HG02642 (cell line): ENCODE data around the gene GJD3.
"Not testable (repeated sequence)": the region's sequence is repeated elsewhere in the genome, so short reads cannot be mapped to it uniquely, and the experiment has no call there.

ENCODE experiments used
- ATAC-seq: cut with Tn5 transposase; IDR thresholded peaks from one replicate; pipeline ENCODE4 v1.9.1; 2021; ENCODE audit warnings: mild to moderate bottlenecking; ENCODE audit not compliant: unreplicated experiment, poor library complexity

GJD3 gene, protein sequence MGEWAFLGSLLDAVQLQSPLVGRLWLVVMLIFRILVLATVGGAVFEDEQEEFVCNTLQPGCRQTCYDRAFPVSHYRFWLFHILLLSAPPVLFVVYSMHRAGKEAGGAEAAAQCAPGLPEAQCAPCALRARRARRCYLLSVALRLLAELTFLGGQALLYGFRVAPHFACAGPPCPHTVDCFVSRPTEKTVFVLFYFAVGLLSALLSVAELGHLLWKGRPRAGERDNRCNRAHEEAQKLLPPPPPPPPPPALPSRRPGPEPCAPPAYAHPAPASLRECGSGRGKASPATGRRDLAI

DNA sequence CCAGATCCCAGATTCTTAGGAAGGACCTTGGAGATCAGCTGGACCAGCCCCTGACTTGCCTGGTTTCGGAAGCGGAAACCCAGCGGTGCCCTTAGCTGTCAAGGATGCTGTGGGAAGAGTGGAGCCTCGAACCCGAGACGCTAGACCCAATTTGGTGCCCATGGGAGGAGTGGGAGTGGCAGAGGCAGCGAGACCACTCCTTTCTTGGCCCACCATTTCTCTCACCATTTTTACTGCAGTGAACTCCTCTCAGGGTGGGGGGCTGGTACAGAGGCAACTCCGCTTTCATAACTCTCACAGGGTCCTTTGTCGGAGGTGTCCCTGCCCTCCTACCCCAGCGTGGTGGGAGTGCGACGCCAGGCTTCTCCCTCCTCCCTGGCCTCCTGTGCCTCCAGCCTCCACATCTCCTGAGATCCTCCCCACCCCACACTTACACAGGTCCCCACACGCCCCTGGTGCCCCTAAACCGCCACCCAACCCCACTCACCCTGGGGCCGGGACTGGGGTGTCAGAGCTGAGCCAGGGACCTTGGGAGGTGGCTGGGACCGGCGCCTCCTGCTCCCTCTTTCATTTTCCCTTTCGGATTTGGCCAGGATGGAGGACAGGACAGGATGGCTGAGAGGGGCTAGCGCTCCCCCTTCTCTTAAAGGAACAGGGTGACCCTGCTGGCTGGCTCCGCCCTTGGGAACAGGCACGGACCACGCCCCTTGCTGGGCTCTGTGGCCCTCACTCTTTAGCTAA lies at the start of gene GJD3:
Gene GJD3, minus strand, starts transcription at position 617 of the 741 bp plus-strand sequence. CDS start 922 bp downstream, outside the sequence.
- no peak for ATAC-seq

DNA sequence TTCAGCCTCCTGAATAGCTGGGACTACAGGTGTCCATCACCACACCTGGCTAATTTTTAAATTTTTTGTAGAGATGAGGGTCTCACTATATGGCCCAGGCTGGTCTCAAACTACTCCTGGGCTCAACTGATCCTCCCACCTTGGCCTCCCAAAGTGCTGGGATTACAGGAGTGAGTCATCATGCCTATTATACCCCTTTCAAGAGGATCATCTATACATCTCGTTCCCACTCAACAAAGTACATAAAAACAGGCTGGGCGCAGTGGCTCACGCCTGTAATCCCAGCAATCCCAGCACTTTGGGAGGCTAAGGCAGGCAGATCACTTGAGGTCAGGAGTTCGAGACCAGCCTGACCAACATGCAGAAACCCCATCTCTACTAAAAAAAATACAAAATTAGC lies 49.8 kb upstream of the GJD3 start:
- not testable (repeated sequence) for ATAC-seq

DNA sequence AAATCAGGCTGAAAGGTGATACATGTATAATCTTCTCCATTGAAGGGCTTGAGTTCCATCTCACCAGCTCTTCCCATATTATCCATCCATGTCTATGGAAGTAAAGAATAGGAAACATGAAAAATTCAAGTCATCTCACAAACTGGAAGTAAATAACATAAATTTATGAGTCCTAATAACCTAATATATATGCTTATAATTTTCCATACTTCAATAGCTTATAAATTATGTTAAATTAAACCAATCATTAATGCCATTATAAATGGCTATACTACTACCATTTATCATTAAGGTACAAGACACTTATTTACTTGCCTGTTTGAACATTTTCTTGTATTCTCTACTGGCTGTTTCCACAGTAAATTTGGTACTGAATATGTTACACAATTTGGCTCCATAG lies 48.3 kb upstream of the GJD3 start:
- no peak for ATAC-seq

DNA sequence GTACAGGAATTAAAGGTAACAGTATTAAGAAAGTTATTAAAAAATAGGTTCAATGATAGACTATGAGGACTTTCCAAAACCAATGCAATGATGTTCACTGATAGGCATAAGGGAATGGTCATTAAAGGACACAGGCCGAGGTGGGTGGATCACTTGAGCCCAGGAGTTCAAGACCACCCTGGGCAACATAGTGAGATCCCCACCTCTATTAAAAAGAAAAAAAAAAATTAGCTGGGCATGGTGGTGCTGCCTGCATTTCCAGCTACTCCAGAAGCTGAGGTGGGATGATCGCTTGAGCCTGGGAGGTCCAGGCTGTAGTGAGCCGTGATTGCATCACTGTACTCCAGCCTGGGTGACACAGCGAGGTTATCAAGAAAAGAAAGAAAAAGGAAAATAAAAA lies 47.3 kb upstream of the GJD3 start:
- ATAC-seq: no peak

DNA sequence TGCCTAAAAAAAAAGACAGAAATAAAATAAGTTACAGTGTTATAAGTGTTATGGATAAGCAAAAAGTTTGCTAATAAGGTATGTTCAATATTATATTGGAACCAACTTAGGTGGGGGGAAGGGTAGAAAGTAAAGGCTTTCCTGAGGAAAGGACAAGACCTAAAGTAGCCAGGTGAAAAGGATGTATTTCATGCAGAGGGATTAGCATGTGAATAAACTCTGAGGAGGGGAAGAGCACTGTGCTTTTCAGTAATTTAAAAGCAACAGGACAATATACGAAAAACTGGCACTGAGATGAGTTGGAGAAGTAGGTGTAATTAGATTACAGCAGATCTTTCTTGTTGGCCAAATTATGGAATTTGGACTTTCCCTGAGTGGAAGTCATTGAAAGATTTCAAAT lies 45.5 kb upstream of the GJD3 start:
- ATAC-seq: no peak

DNA sequence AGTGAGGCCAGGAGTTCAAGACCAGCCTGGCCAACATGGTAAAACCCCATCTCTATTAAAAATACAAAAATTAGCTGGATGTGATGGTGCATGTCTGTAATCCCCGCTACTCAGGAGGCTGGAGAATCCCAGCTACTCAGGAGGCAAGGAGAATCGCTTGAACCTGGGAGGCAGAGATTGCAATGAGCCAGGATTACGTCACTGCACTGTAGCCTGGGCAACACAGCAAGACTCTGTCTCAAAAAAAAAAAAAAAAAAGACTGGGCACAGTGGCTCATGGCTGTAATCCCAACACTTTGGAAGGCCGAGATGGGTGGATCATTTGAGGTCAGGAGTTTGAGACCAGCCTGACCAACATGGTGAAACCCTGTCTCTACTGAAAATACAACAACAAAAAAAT lies 45.0 kb upstream of the GJD3 start:
- ATAC-seq: not testable (repeated sequence)

DNA sequence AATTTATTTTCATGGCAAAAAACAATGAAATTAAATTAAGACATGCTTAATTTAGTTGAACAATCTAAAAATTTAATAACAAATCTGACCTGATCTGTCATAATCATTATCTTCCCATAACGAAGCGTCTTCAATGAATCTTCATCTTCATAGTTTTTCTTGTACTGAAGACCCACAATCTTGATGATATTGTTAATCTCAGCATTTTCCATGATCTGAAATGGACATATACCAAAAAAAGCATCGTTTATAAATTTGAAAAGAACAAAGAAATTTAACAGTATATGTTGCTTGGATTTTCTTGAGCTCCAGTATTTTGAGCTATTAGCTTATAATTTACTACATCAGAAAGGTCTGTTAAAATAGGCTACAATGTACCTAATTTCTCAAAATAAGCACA lies 42.9 kb upstream of the GJD3 start:
- no peak for ATAC-seq

DNA sequence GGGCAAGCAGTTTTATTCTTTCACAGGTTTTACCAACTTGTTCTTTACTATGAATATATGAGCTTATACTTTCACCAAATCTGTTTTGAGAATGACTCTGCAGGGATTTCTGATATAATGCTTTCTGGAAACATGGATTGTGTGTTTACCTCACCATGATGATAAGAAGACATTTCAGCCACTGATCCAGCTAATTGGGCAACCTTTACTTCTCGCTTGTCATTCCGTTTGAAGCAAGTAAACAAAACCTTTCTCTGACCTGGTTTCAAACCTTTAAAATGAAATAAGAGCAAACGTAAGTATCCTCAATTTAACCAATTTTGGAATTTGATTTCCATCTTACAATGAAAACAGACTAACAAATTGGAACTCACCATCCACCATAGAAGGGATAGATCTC lies 39.5 kb upstream of the GJD3 start:
- ATAC-seq: no peak

DNA sequence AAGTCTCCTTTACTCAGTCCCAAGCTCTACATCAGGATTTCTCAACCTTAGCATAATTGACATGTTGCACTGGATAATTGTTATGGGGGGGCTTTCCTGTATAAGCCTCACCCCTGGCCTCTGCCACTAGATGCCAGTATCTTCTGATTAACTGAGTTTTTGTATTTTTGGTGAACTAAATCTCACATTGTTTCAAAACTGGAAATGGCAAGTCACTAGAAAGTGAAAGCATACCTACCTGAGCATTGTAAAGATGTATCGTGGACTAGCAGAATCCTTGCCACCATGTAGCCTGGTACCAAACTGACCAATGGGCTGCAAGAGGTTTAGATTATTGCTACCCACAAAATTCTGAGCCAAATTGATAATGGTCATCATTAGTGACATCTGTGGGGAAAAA lies 38.1 kb upstream of the GJD3 start:
- no peak for ATAC-seq

DNA sequence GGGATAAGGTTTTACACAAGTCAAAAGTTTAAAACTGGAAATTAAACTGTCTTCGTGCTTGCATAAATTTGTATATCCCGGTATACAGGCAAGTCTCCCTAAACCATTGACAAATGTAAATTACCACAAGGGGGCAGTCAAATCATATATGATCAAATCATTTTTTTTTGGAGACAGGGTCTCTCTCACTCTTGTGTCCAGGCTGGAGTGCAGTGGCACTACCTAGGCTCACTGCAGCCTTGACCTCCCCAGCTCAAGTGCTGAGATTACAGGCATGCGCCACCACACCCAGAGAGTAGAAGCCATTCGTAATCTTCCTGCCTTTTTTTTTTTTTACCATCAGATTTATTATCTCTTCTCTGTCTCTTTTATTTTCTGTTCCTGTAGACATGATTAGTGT lies 34.6 kb upstream of the GJD3 start:
- no peak for ATAC-seq

DNA sequence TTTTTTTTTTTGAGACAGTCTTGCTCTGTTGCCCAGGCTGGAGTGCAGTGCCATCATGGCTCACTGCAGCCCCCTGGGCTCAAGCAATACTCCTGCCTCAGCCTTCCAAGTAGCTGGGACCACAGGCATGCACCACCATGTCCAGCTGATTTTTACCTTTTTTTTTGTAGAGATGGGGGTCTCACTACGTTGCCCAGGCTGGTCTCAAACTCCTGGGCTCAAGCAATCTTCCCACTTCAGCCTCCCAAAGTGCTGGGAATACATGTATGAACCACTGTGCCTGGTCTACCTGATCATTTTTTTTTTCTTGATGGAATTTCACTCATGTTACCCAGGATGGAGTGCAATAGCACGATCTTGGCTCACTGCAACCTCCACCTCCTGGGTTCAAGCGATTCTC lies 22.0 kb upstream of the GJD3 start:
- ATAC-seq: not testable (repeated sequence)

DNA sequence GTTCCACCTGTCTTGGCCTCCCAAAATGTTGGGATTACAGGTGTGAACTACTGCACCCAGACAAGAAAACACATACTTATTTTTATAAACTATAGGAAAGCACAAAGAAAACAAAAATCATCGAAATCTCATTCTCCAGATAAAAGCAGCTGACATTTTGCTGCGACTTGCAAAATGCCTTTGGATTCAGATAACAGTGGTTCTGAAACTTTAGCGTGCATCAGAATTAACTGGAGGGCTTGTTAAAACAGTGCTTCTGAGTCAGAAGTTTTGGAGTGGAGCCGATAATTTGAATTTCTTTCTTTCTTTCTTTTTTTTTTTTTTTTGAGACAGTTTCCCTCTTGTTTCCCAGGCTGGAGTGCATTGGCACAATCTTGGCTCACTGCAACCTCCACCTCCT lies 17.7 kb upstream of the GJD3 start:
- no peak for ATAC-seq

DNA sequence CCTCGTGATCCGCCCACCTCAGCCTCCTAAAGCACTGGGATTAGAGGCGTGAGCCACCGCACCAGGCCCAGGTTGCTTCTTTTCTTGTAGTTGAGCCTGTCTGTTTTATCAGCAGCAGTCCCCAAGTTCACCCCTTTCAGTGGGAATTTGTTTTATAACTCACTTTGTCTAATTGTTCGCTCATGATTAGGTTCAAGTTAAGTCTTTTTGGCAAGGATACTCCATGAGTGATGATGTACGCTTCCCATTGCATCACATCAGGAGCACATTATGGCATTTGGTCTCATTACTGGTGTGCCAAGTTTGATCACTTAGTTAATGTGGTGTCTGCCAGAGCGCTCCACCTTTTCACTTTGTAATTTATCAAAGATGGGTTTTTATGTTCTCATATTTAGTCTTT lies 14.4 kb upstream of the GJD3 start:
- no peak for ATAC-seq

DNA sequence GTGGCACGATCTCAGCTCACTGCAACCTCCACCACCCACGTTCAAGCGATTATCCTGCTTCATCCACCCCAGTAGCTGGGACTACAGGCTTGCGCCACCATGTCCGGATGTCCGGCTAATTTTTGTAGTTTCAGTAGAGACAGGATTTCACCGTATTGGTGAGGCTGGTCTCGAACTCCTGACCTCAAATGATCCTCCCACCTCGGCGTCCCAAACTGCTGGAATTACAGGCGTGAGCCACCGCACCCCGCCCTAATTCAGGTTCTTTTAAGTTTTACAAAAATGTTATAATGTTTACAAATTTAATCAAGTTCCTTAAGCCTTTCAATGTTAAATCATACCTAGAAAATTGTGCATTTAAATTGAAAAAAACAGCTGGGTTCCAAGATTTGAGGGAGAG lies 13.3 kb upstream of the GJD3 start:
- no peak for ATAC-seq

DNA sequence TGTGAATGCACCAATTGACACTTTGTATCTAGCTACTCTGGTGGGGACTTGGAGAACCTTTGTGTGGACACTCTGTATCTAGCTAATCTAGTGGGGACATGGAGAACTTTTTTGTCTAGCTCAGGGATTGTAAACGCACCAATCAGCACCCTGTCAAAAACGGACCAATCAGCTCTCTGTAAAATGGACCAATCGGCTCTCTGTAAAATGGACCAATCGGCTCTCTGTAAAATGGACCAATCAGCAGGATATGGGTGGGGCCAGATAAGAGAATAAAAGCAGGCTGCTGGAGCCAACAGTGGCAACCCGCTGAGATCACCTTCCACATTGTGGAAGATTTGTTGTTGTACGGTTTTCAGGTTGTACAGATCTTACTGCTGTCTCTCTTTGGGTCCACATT lies 12.0 kb upstream of the GJD3 start:
- not testable (repeated sequence) for ATAC-seq

DNA sequence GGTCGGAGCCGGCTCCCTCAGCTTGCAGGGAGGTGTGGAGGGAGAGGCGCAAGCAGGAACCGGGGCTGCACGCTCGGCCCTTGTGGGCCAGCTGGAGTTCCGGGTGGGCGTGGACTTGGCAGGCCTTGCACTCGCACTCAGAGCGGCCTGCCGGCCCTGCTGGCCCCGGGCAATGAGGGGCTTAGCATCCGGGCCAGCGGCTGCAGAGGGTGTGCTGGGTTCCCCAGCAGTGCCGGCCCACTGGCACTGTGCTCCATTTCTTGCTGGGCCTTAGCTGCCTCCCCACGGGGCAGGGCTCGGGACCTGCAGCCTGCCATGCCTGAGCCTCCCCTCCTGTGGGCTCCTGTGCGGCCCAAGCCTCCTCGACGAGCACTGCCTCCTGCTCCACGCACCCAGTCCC lies 11.2 kb upstream of the GJD3 start:
- ATAC-seq: not testable (repeated sequence)

DNA sequence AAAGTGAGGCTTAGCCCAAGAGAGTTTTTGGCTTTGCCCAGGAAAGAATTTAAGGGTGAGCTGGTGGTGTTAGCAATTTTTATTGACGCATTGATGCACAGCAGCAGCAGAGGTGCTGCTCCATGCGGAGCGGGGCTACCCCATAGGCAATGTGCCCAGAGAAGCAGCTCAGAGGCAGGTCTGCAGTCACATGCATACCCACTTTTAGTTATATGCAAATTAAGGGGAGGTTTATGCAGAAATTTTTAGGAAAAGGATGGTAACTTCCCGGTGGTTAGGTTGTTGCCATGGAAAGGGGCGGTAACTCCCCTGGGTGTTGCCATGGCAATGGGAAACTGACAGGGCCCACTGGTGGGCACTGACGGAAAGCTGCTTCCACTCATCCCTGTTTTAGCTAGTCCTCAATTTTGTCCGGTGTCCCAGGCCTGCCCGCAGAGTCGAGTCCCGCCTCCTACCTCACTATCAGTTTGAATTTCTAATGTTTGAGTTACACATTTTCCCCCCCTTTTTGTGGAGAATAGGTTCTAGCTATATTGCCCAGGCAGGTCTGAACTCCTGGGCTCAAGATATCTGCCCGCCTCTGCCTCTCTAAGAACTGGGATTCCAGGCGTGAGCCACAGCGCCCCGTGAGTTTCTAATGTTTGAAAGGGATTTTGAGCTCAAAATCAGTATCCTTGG lies 10.4 kb upstream of the GJD3 start:
- no peak for ATAC-seq

DNA sequence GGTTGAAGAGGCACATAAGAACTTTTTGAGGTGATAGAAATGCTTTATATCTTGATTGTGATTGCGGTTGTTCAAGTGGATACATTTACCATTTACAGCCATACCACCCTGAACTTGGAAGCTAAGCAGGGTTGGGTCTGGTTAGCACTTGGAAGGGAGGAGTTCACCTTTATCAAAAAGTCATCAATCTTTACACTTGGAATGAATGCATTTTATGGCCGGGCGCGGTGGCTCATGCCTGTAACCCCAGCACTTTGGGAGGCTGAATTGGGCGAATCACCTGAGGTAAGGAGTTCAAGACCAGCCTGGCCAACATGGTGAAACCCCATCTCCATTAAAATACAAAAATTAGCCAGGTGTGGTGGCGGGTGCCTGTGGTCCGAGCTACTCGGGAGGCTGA lies 9.5 kb upstream of the GJD3 start:
- ATAC-seq: no peak

DNA sequence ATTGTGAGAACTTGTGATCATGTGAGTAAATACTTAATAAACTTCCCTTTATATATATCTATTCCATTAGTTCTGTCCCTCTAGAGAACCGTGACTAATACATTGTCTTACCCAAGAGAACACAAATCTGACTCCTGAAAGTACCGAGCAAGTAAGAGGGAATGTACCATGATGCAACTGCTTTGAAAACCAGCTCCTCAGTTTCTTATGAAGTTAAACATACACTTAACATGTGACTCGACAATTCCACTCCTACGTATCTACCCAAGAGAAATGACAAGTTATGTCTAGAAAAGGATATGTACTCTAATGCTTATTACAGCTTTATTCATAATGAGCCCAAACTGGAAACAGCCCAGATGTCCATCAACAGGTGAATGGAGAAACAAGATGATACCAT lies 8.8 kb upstream of the GJD3 start:
- no peak for ATAC-seq

DNA sequence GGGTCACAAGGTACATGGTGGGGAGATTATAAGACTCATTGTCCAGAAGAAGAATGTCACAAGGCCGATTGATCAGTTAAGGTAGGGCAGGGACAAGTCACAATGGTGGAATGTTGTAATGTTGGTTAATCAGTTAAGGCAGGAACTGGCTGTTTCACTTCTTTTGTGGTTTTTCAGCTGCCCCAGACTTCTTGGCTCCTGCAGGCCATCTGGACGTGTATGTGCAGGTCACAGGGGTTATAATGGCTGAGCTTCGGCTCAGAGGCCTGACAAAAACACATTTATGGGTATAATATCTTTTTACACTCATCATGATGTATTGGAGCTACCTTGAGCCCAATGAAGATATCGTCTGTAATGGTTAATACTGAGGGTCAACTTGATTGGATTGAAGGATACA lies 8.1 kb upstream of the GJD3 start:
- not testable (repeated sequence) for ATAC-seq

DNA sequence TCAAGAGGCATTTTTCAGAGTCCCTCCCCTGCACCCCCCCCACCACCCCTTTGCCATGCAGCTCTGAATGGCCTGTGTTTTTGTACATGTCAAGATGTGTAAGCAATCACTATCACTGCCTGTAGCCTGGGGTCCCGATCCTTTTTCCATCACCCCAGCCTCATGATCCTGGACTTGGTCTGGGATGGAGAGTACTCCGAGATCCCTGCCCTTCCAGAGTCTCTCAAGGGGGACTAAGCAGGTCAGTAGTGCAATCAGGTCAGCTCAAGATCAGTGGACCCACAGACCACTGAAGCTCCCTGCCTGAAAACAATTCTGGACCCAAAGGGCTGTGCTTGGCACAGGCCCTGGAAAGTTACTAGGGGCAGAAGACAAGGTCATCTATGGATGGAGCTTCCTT lies 7.5 kb upstream of the GJD3 start:
- ATAC-seq: no peak
